ENCODE measurements around the gene TSPAN1. TPM values are rescaled to one million over a fixed set of nuclear protein-coding genes. Genes with fewer than 3 reads are reported as not detected.

TSPAN1 gene, protein sequence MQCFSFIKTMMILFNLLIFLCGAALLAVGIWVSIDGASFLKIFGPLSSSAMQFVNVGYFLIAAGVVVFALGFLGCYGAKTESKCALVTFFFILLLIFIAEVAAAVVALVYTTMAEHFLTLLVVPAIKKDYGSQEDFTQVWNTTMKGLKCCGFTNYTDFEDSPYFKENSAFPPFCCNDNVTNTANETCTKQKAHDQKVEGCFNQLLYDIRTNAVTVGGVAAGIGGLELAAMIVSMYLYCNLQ
- polyA plus RNA-seq (2013, experiment 1 of 2): 0.12 TPM
- 0.23 TPM for polyA plus RNA-seq (2013, experiment 2 of 2)

DNA sequence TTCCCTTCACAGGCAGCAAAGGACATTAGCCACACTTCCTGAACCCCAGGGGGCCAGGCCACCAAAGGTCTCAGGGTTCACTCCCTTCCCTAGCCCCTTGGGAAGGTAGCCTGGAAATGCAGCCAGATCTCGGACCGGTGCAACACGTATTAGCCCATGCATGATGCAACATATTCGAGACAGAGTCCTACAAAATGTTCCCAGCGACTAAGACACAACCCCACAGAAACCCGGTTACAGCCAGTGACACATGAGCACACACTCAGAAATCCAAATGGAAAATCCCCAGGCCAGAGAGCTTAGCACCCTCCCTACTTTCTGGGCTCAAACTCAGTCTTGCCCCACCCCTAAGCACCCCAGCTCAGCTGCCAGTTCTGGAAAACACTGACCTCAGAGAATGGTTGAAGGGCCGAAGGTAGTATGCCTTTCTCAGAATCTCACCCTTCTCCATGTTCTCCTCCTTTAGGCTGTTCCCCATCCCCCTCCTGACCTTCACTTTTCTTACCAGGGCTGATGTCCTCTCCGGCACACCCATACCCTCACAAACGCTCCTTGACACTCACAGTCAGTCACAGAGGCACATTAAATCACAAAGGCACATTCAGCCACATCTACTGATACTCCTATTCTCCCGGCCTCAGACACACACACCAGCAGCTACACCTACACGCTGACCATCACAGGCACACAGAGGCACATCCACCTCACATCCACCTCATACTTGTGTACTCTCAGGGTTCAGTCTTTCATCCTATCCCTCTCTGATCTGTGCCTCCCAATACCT lies at the start of gene TSPAN1:
TSPAN1 (plus strand) TSS at position 640 of the 784 bp plus-strand sequence. CDS start 6,021 bp downstream, outside the sequence.
- 81% methylated on average over 11 of the region's 11 CpGs for WGBS

DNA sequence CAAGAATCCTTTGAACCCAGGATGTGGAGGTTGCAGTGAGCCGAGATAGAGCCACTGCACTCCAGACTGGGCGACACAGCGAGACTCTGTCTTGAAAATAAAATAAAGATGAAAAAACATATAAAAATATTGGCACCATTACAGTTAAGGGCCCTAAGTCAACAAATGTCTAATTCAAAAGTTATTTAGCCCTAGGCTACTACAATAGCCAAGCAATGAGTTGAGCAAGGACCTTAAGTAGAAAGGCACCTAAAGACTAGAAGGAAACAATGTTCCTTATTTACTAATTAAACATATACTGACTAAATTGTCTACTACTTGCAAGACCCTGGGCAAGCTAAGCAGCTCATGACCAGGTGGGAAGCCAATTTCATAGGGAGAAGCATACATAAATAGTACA lies 46.5 kb upstream of the TSPAN1 start:
- H3K27me3 ChIP-seq (ENCODE audit: control insufficient read depth in 1 of 2, insufficient read depth in 1 of 2, low read length in 2 of 2): peaks cover 0 to 4% of the 10 kb centered on the region in 2 experiments
- no CpG with 5 or more reads among the region's 3 CpGs for WGBS
- no peak for DNase-seq
- H3K18ac ChIP-seq (ENCODE audit: low read depth in 1 of 2, low read length in 2 of 2): no peak overlapping the region
- H2BK12ac ChIP-seq (ENCODE audit: low read length in 2 of 2): no peak overlapping the region
- no peak overlapping the region for H2AK5ac ChIP-seq (ENCODE audit: low read length, severe bottlenecking)
- no peak overlapping the region for H2BK15ac ChIP-seq (ENCODE audit: low read depth, poor library complexity, severe bottlenecking)
- H2BK5ac ChIP-seq (ENCODE audit: low read depth, low read length, poor library complexity, severe bottlenecking): no peak overlapping the region
- H3K9me3 ChIP-seq (ENCODE audit: control insufficient read depth, low read length): no peaks in the 10 kb centered on the region
- peaks cover 1% of the 10 kb centered on the region for H3K79me1 ChIP-seq (replicated peaks; ENCODE audit: low read length, poor library complexity, severe bottlenecking)
- H2AFZ ChIP-seq (ENCODE audit: low read depth, low read length): no peak overlapping the region
- no peak overlapping the region for H3K4me3 ChIP-seq (ENCODE audit: insufficient read depth in 1 of 2, low read depth in 1 of 2, low read length in 2 of 2)
- no peak overlapping the region for H4K91ac ChIP-seq (ENCODE audit: low read length)
- no peak overlapping the region for H3K14ac ChIP-seq (ENCODE audit: low read length in 2 of 2)
- H2BK120ac ChIP-seq (ENCODE audit: low read depth, low read length): no peak overlapping the region
- no peak overlapping the region for H3K9ac ChIP-seq (ENCODE audit: low read length)
- no peak overlapping the region for H4K8ac ChIP-seq (ENCODE audit: low read length)
- no peak overlapping the region for H3K4me2 ChIP-seq (ENCODE audit: low read length, poor library complexity, severe bottlenecking)
- H3K36me3 ChIP-seq (ENCODE audit: control insufficient read depth in 1 of 2, insufficient read depth in 2 of 2, low read depth in 1 of 2, low read length in 2 of 2): no peaks in the 10 kb centered on the region
- peaks cover 1% of the 10 kb centered on the region for H3K4me1 ChIP-seq (ENCODE audit: control insufficient read depth, insufficient read depth, low read depth, low read length)
- no peak overlapping the region for H3K23ac ChIP-seq (ENCODE audit: low read length in 2 of 2)
- no peak overlapping the region for H3K27ac ChIP-seq (ENCODE audit: low read length, poor library complexity, severe bottlenecking)
- no peak overlapping the region for H3K4ac ChIP-seq (ENCODE audit: low read depth in 1 of 2, low read length in 2 of 2)

More for the DNA sequence above, at the start of gene TSPAN1:
- Histone ChIP-seq H2BK5ac (ENCODE audit: low read depth, low read length, poor library complexity, severe bottlenecking) (no peak within 1 kb of the TSS), H3K23ac (ENCODE audit: low read length in 2 of 2) (no peak within 1 kb of the TSS), H3K4ac (ENCODE audit: low read depth in 1 of 2, low read length in 2 of 2) (no peak within 1 kb of the TSS), H4K8ac (ENCODE audit: low read length) (peak within 1 kb of the TSS; percentile 64), H2BK120ac (ENCODE audit: low read depth, low read length) (no peak within 1 kb of the TSS), H3K4me1 (ENCODE audit: control insufficient read depth, insufficient read depth, low read depth, low read length) (peaks cover 20% of the 10 kb centered on the region), H4K91ac (ENCODE audit: low read length) (no peak within 1 kb of the TSS), H3K9me3 (ENCODE audit: control insufficient read depth, low read length) (no peaks in the 10 kb centered on the region), H2BK12ac (ENCODE audit: low read length in 2 of 2) (no peak within 1 kb of the TSS), H3K4me2 (ENCODE audit: low read length, poor library complexity, severe bottlenecking) (no peak within 1 kb of the TSS), H3K36me3 (ENCODE audit: control insufficient read depth in 1 of 2, insufficient read depth in 2 of 2, low read depth in 1 of 2, low read length in 2 of 2) (no peaks in the 10 kb centered on the region), H3K27ac (ENCODE audit: low read length, poor library complexity, severe bottlenecking) (no peak within 1 kb of the TSS), H3K27me3 (ENCODE audit: control insufficient read depth in 1 of 2, insufficient read depth in 1 of 2, low read length in 2 of 2) (peaks cover 3 to 20% of the 10 kb centered on the region in 2 experiments), H2AFZ (ENCODE audit: low read depth, low read length) (no peak within 1 kb of the TSS), H3K79me1 (replicated peaks; ENCODE audit: low read length, poor library complexity, severe bottlenecking) (no peaks in the 10 kb centered on the region), H3K14ac (ENCODE audit: low read length in 2 of 2) (peak within 1 kb of the TSS in 1 of 2 experiments; percentile 38), H3K18ac (ENCODE audit: low read depth in 1 of 2, low read length in 2 of 2) (no peak within 1 kb of the TSS), H3K9ac (ENCODE audit: low read length) (peak within 1 kb of the TSS; percentile 66), H2BK15ac (ENCODE audit: low read depth, poor library complexity, severe bottlenecking) (no peak within 1 kb of the TSS), H2AK5ac (ENCODE audit: low read length, severe bottlenecking) (no peak within 1 kb of the TSS), H3K4me3 (ENCODE audit: insufficient read depth in 1 of 2, low read depth in 1 of 2, low read length in 2 of 2) (peak within 1 kb of the TSS in 1 of 2 experiments; percentile 50)
- peak; percentile 72 for DNase-seq

DNA sequence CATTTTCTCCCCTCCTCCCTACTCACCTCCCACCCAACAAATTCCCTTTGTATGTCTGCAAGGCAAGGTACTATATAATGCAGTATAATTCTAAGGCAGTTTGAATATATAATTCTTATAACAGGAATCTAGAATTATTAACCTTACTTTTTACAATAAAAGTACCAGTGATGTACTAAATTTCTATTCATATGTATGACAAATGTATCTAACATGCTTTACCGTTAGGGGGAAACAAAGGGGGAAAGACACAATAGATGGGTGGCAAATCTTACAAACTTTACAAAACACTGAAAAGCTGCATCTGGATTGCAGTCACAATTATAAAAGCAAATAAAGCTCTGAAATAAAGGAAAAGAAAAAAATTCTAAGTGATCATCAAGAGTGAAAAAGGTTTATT lies 44.8 kb upstream of the TSPAN1 start:
- H2BK5ac ChIP-seq (ENCODE audit: low read depth, low read length, poor library complexity, severe bottlenecking): no peak overlapping the region
- H3K4me1 ChIP-seq (ENCODE audit: control insufficient read depth, insufficient read depth, low read depth, low read length): peaks cover 6% of the 10 kb centered on the region
- no peak overlapping the region for H2BK12ac ChIP-seq (ENCODE audit: low read length in 2 of 2)
- H2AK5ac ChIP-seq (ENCODE audit: low read length, severe bottlenecking): no peak overlapping the region
- H3K9me3 ChIP-seq (ENCODE audit: control insufficient read depth, low read length): no peaks in the 10 kb centered on the region
- H3K27me3 ChIP-seq (ENCODE audit: control insufficient read depth in 1 of 2, insufficient read depth in 1 of 2, low read length in 2 of 2): peaks cover 0 to 4% of the 10 kb centered on the region in 2 experiments
- H3K4me2 ChIP-seq (ENCODE audit: low read length, poor library complexity, severe bottlenecking): no peak overlapping the region
- no peak overlapping the region for H4K91ac ChIP-seq (ENCODE audit: low read length)
- H3K27ac ChIP-seq (ENCODE audit: low read length, poor library complexity, severe bottlenecking): no peak overlapping the region
- no peak overlapping the region for H3K4ac ChIP-seq (ENCODE audit: low read depth in 1 of 2, low read length in 2 of 2)
- H4K8ac ChIP-seq (ENCODE audit: low read length): no peak overlapping the region
- peak overlapping the region in 1 of 2 experiments; percentile 92 for H3K4me3 ChIP-seq (ENCODE audit: insufficient read depth in 1 of 2, low read depth in 1 of 2, low read length in 2 of 2)
- no peak overlapping the region for H2BK120ac ChIP-seq (ENCODE audit: low read depth, low read length)
- no peak overlapping the region for H2AFZ ChIP-seq (ENCODE audit: low read depth, low read length)
- no peak overlapping the region for H3K18ac ChIP-seq (ENCODE audit: low read depth in 1 of 2, low read length in 2 of 2)
- no peaks in the 10 kb centered on the region for H3K79me1 ChIP-seq (replicated peaks; ENCODE audit: low read length, poor library complexity, severe bottlenecking)
- H3K36me3 ChIP-seq (ENCODE audit: control insufficient read depth in 1 of 2, insufficient read depth in 2 of 2, low read depth in 1 of 2, low read length in 2 of 2): no peaks in the 10 kb centered on the region
- peak overlapping the region; percentile 99 for H3K9ac ChIP-seq (ENCODE audit: low read length)
- no peak overlapping the region for H3K14ac ChIP-seq (ENCODE audit: low read length in 2 of 2)
- no CpG with 5 or more reads among the region's 1 CpG for WGBS
- DNase-seq: peak; percentile 15
- no peak overlapping the region for H2BK15ac ChIP-seq (ENCODE audit: low read depth, poor library complexity, severe bottlenecking)
- no peak overlapping the region for H3K23ac ChIP-seq (ENCODE audit: low read length in 2 of 2)

DNA sequence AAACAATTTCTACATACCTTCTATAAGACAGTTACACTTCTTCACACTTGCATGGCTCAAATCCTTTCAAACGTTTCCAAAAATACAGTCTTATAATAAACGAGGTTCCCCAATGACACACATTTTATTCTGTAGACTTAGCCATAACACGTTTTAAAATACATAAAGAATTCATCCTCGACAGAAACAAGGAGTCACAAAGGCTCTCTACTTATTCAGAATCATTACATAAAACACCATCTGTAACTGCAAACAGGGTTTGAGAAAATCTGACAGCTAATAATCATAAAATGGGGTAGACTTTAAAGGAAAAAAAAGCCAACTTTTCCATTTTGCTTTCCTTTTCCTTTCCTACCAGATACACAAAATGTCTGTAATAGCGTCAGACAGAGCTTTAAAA lies 44.3 kb upstream of the TSPAN1 start:
- H3K27ac ChIP-seq (ENCODE audit: low read length, poor library complexity, severe bottlenecking): no peak overlapping the region
- H3K27me3 ChIP-seq (ENCODE audit: control insufficient read depth in 1 of 2, insufficient read depth in 1 of 2, low read length in 2 of 2): peaks cover 0 to 4% of the 10 kb centered on the region in 2 experiments
- H3K4ac ChIP-seq (ENCODE audit: low read depth in 1 of 2, low read length in 2 of 2): no peak overlapping the region
- no peaks in the 10 kb centered on the region for H3K79me1 ChIP-seq (replicated peaks; ENCODE audit: low read length, poor library complexity, severe bottlenecking)
- H2AFZ ChIP-seq (ENCODE audit: low read depth, low read length): no peak overlapping the region
- DNase-seq: peak; percentile 10
- H3K9me3 ChIP-seq (ENCODE audit: control insufficient read depth, low read length): no peaks in the 10 kb centered on the region
- no peaks in the 10 kb centered on the region for H3K36me3 ChIP-seq (ENCODE audit: control insufficient read depth in 1 of 2, insufficient read depth in 2 of 2, low read depth in 1 of 2, low read length in 2 of 2)
- H3K23ac ChIP-seq (ENCODE audit: low read length in 2 of 2): no peak overlapping the region
- H2AK5ac ChIP-seq (ENCODE audit: low read length, severe bottlenecking): no peak overlapping the region
- peaks cover 6% of the 10 kb centered on the region for H3K4me1 ChIP-seq (ENCODE audit: control insufficient read depth, insufficient read depth, low read depth, low read length)
- H2BK12ac ChIP-seq (ENCODE audit: low read length in 2 of 2): no peak overlapping the region
- no peak overlapping the region for H4K8ac ChIP-seq (ENCODE audit: low read length)
- H3K18ac ChIP-seq (ENCODE audit: low read depth in 1 of 2, low read length in 2 of 2): no peak overlapping the region
- H4K91ac ChIP-seq (ENCODE audit: low read length): no peak overlapping the region
- H3K14ac ChIP-seq (ENCODE audit: low read length in 2 of 2): no peak overlapping the region
- 1% methylated on average over 4 of the region's 5 CpGs for WGBS
- H3K4me2 ChIP-seq (ENCODE audit: low read length, poor library complexity, severe bottlenecking): peak overlapping the region; percentile 14
- no peak overlapping the region for H2BK120ac ChIP-seq (ENCODE audit: low read depth, low read length)
- H3K4me3 ChIP-seq (ENCODE audit: insufficient read depth in 1 of 2, low read depth in 1 of 2, low read length in 2 of 2): peak overlapping the region; percentile 44 to 92
- H2BK5ac ChIP-seq (ENCODE audit: low read depth, low read length, poor library complexity, severe bottlenecking): no peak overlapping the region
- H3K9ac ChIP-seq (ENCODE audit: low read length): peak overlapping the region; percentile 99
- no peak overlapping the region for H2BK15ac ChIP-seq (ENCODE audit: low read depth, poor library complexity, severe bottlenecking)

Measured in mesenchymal stem cell (in vitro differentiated cells and primary cell).